GM21786 (cell line): ENCODE results near the gene ASB8.
"Not testable (repeated sequence)": the region's sequence is repeated elsewhere in the genome, so short reads cannot be mapped to it uniquely, and the experiment has no call there.

Experiments used
- ATAC-seq: cut with Tn5 transposase; IDR thresholded peaks from one replicate; pipeline ENCODE4 v1.9.1; 2021; ENCODE audit not compliant: unreplicated experiment

The ASB8 gene

GRCh38 chr12:48142818-48143674 is 14.3 kb downstream of the ASB8 start:
- ATAC-seq: no peak

- no peak for ATAC-seq
Observed at GRCh38 chr12:48135027-48135426, 22.3 kb downstream of the ASB8 start.

GRCh38 chr12:48132826-48133225 is 24.5 kb downstream of the ASB8 start:
- ATAC-seq: no peak

- ATAC-seq: no peak
Observed at GRCh38 chr12:48131517-48131916, 25.8 kb downstream of the ASB8 start.

GRCh38 chr12:48129376-48129775 is 27.9 kb downstream of the ASB8 start:
- ATAC-seq: no peak

GRCh38 chr12:48128800-48129199 is 28.5 kb downstream of the ASB8 start:
- no peak for ATAC-seq

GRCh38 chr12:48126953-48127630 is 30.2 kb downstream of the ASB8 start:
- ATAC-seq: no peak

- no peak for ATAC-seq
Observed at GRCh38 chr12:48125985-48126384, 31.3 kb downstream of the ASB8 start.

GRCh38 chr12:48125542-48125941 is 31.8 kb downstream of the ASB8 start:
- not testable (repeated sequence) for ATAC-seq

GRCh38 chr12:48123169-48123568 is 34.1 kb downstream of the ASB8 start:
- no peak for ATAC-seq

- ATAC-seq: no peak
Observed at GRCh38 chr12:48122065-48122834, 35.1 kb downstream of the ASB8 start.

GRCh38 chr12:48121522-48121921 is 35.8 kb downstream of the ASB8 start:
- ATAC-seq: no peak

GRCh38 chr12:48119834-48120195 is 37.5 kb downstream of the ASB8 start:
- ATAC-seq: no peak

GRCh38 chr12:48119078-48119833 is 38.1 kb downstream of the ASB8 start, which contains the start of gene PFKM:
Gene PFKM, plus strand, starts transcription at chr12:48119364. Its CDS starts 3,411 bp downstream, at chr12:48122775.
- ATAC-seq: peak; percentile 99

- no peak for ATAC-seq
Observed at GRCh38 chr12:48118284-48118871, 38.9 kb downstream of the ASB8 start.

GRCh38 chr12:48115957-48116356 is 41.4 kb downstream of the ASB8 start:
- ATAC-seq: no peak

GRCh38 chr12:48111312-48111693 is 46.0 kb downstream of the ASB8 start:
- ATAC-seq: not testable (repeated sequence)

GRCh38 chr12:48110691-48111311 is 46.5 kb downstream of the ASB8 start:
- ATAC-seq: no peak

- no peak for ATAC-seq
Observed at GRCh38 chr12:48109424-48109823, 47.9 kb downstream of the ASB8 start.
